Measurements from ENCODE around the gene DNAH1. TPM values are rescaled to one million over a fixed set of nuclear protein-coding genes. Genes with fewer than 3 reads are reported as not detected.

Gene DNAH1
- total RNA-seq, 1 donor = 6.0 TPM

DNA sequence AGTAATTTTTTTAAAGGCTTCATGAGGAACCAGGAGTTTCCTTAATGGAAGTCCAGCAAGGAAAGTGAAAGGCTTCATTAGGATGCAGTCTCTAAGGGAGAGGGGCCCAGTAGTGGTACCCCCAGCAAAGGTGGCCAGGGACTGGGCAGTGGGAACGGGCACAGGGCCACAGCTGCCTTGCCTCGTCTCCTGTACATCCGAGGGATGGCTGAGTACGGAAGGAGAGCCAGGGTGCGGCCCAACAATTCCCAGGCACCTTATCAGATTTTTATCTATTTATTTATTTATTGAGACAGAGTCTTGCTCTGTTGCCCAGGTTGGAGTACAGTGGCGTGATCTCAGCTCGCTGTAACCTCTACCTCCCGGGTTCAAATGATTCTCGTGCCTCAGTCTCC, 114.3 kb downstream of the DNAH1 start:
- DNase-seq (ENCODE audit: low read depth) = no peak
- H3K4me3 ChIP-seq (ENCODE audit: low read depth, low read length) = no peak overlapping the region
- TF ChIP-seq CTCF (IDR thresholded peaks at IDR 0.05; ENCODE audit: insufficient read depth, low read length) = no peak

DNA sequence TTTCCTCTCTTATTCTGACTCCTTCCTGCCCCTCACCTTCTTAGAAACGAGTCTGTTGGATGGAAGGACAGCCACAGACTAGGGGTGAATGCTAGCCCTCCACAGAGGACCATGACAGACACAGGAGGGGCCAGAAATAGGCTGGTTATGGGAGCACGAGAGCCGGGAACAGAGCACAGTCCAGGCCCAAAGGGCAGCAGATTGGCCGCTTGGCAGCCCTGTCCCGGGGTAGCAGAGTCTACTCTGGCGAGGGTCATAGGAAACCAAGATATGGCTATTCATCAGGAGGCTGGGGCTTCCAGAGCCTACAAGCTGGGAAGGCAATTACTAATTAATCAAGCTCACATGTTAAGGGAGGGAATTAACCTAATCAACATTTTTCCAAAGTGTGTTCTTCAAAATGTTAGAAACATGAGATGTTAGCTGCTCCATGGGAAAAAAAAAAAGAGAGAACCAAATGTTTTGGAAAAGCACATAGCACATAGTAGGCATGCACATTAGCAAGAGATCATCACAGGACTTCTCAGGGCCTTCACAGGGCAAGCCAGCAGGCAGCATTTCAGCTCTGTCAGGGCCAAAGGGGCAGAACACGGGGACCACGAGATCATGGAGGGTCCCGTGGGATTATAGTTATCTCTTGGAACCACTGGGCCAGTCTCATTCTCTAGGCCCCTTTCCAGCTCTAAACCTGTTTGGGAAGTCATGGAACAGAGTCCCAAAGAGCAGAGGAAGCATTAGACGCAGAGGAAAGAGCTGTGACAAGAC, 115.5 kb downstream of the DNAH1 start:
- no peak overlapping the region for H3K4me3 ChIP-seq (ENCODE audit: low read depth, low read length)
- TF ChIP-seq CTCF (IDR thresholded peaks at IDR 0.05; ENCODE audit: insufficient read depth, low read length) = no peak
- DNase-seq (ENCODE audit: low read depth) = no peak

GRCh38 chr3:52432225-52432624, 116.1 kb downstream of the DNAH1 start:
- H3K4me3 ChIP-seq (ENCODE audit: low read depth, low read length) = no peak overlapping the region
- DNase-seq (ENCODE audit: low read depth) = no peak
- no peak for TF ChIP-seq CTCF (IDR thresholded peaks at IDR 0.05; ENCODE audit: insufficient read depth, low read length)

- DNase-seq (ENCODE audit: low read depth) = no peak
These were observed 116.6 kb downstream of the DNAH1 start for GRCh38 chr3:52432691-52433141.

GRCh38 chr3:52433328-52433995, 117.3 kb downstream of the DNAH1 start:
- H3K4me3 ChIP-seq (ENCODE audit: low read depth, low read length) = no peak overlapping the region
- DNase-seq (ENCODE audit: low read depth) = no peak
- TF ChIP-seq CTCF (IDR thresholded peaks at IDR 0.05; ENCODE audit: insufficient read depth, low read length) = no peak

More at GRCh38 chr3:52432691-52433141, 116.6 kb downstream of the DNAH1 start:
- TF ChIP-seq CTCF (IDR thresholded peaks at IDR 0.05; ENCODE audit: insufficient read depth, low read length) = no peak
- H3K4me3 ChIP-seq (ENCODE audit: low read depth, low read length) = no peak overlapping the region

DNA sequence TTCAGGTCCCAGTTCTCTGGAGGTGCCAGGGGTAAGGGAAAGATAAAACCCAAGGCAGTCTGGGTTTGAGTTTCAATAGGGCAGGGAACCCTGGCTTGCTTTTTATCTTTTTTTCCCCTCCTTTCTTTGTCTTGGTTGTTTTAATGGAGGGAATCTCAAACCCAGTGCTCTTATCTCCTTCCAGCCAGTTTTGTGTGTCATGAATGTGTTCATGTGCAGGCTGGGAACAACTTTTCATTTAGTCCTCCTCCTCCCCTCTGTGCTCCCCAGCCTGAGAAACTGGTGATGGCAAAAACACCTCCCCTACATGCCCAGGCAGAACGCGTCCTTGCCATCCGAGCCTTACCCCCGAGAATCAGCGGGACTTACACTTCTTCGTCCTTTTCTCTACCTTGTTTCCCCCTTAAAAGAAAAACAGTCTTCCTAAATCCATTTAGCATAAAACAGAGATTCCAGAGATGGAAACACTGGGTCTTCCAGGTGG, 117.9 kb downstream of the DNAH1 start:
- no peak overlapping the region for H3K4me3 ChIP-seq (ENCODE audit: low read depth, low read length)
- TF ChIP-seq CTCF (IDR thresholded peaks at IDR 0.05; ENCODE audit: insufficient read depth, low read length) = no peak
- DNase-seq (ENCODE audit: low read depth) = no peak
